Measurements from ENCODE around the gene CLCNKA. TPM values are rescaled to one million over a fixed set of nuclear protein-coding genes. Genes with fewer than 3 reads are reported as not detected.
"Not testable (repeated sequence)": the region's sequence is repeated elsewhere in the genome, so short reads cannot be mapped to it uniquely, and the experiment has no call there.

Gene CLCNKA
- total RNA-seq, 4 donors from 2014 or later, result 0.64 to 0.94 (median 0.80) TPM; not detected in 1

GRCh38 chr1:15975358-15975804 lies 46.5 kb upstream of the CLCNKA start:
- in situ Hi-C loops (cut with MboI; ENCODE audit: low sequenced_read_pairs in 4 of 4) (loop anchor here in 1 of 4 donors (25.0 kb wide), 1 partner anchor 163 kb away; the partner anchor contains the start of gene UQCRHL), intact Hi-C loops (cut with DNase I; ENCODE audit: low total_unique reads) (loop anchor here (1.0 to 5.0 kb wide), 4 partner anchors 25 to 183 kb away; no protein-coding TSS in a partner anchor)
- Histone ChIP-seq H3K27ac (peak overlapping the region; percentile 84 to 96 (median 88)), H3K4me1 (peaks cover 8 to 17% of the 10 kb centered on the region in 2 donors), H3K36me3 (peaks cover 0 to 18% of the 10 kb centered on the region in 2 donors), H3K27me3 (no peaks in the 10 kb centered on the region), H3K4me3 (peak overlapping the region; percentile 84 to 96 (median 88)), H3K9me3 (no peaks in the 10 kb centered on the region)
- DNase-seq, result no peak
- TF ChIP-seq POLR2A (IDR thresholded peaks at IDR 0.05), result no peak
- TF ChIP-seq, protein P1, sequence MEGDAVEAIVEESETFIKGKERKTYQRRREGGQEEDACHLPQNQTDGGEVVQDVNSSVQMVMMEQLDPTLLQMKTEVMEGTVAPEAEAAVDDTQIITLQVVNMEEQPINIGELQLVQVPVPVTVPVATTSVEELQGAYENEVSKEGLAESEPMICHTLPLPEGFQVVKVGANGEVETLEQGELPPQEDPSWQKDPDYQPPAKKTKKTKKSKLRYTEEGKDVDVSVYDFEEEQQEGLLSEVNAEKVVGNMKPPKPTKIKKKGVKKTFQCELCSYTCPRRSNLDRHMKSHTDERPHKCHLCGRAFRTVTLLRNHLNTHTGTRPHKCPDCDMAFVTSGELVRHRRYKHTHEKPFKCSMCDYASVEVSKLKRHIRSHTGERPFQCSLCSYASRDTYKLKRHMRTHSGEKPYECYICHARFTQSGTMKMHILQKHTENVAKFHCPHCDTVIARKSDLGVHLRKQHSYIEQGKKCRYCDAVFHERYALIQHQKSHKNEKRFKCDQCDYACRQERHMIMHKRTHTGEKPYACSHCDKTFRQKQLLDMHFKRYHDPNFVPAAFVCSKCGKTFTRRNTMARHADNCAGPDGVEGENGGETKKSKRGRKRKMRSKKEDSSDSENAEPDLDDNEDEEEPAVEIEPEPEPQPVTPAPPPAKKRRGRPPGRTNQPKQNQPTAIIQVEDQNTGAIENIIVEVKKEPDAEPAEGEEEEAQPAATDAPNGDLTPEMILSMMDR (IDR thresholded peaks at IDR 0.05 in 4 of 5, conservative IDR thresholded peaks at IDR 0.05 in 1 of 5), result no peak
- peak; percentile 16 to 34 for ATAC-seq

DNA sequence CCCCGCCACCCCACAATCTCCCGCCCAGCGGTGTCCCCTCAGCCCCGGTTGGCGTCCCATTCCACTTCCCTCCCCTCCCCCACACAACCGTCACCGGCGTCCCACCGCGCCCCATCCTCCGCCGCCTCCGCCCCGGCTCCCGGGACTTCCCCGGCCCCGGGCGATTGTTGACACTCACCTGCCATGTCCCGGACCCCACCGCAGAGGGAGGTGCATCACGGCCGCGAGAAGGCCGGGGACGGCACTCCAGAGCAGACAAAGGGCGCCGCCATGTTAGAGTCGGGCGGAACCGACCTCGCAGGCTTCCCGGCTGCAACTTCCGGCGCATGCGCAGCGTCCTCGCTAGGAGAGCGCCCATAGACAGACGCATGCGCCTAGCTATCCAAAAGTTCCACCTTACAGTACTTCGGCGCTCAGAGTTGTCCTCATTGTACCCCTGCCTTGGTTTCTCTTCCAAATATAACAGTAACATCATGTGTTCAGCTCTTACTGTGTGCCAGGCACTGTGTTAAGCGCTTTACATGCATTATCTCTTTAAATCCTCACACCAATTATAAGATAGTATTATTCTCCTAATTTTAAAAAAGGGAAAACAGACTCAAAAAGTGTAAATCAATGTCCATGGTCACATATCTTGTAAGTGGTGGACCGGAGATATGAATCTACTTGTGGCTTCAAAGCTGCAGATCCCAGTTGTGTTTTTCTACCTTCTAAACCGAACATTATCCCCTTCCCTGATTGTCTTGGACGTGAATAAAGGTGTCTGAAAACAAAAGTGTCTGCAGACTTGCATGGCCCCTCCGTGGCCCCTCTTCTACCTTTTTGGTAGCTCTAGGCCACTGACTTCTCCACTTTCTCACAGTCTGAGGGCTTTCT lies 45.8 kb upstream of the CLCNKA start, which contains the start of gene ZBTB17:
TSS of gene ZBTB17 (minus strand) at position 297 of the 876 bp plus-strand sequence. CDS start 27,606 bp downstream, outside the sequence.
- Histone ChIP-seq H3K27ac (peak within 1 kb of the TSS; percentile 84 to 96 (median 88)), H3K4me1 (peaks cover 8 to 17% of the 10 kb centered on the region in 2 donors), H3K4me3 (peak within 1 kb of the TSS; percentile 84 to 96 (median 88)), H3K27me3 (no peaks in the 10 kb centered on the region), H3K9me3 (no peaks in the 10 kb centered on the region), H3K36me3 (peaks cover 0 to 18% of the 10 kb centered on the region in 2 donors)
- intact Hi-C loops (cut with DNase I; ENCODE audit: low total_unique reads) (loop anchor here (1.0 to 5.0 kb wide), 4 partner anchors 25 to 184 kb away; no protein-coding TSS in a partner anchor), in situ Hi-C loops (cut with MboI; ENCODE audit: low sequenced_read_pairs in 4 of 4) (loop anchor here in 1 of 4 donors (25.0 kb wide), 1 partner anchor 164 kb away; the partner anchor contains the start of gene UQCRHL)
- DNase-seq, result peak; percentile 85 to 90
- ATAC-seq, result peak; percentile 98 to 100
- TF ChIP-seq, protein P1 (IDR thresholded peaks at IDR 0.05 in 4 of 5, conservative IDR thresholded peaks at IDR 0.05 in 1 of 5), result no peak
- peak; percentile 70 to 80 for TF ChIP-seq POLR2A (IDR thresholded peaks at IDR 0.05)

DNA sequence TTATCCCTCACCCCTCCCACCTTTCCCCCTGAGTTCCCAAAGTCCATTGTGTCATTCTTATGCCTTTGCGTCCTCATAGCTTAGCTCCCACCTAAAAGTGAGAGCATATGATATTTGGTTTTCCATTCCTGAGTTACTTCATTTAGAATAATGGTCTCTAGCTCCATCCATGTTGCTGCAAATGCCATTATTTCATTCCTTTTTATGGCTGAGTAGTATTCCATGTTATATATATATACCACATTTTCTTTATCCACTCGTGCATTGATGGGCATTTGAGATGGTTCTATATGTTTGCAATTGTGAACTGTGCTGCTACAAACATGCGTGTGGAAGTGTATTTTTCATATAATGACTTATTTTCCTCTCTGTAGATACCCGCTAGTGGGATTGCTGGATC lies 43.9 kb upstream of the CLCNKA start:
- DNase-seq, ATAC-seq, H3K9me3 ChIP-seq, H3K4me3 ChIP-seq, H3K27me3 ChIP-seq, H3K36me3 ChIP-seq, H3K27ac ChIP-seq: not testable (repeated sequence)
- intact Hi-C loops (cut with DNase I; ENCODE audit: low total_unique reads) (loop anchor here (5.0 kb wide), 2 partner anchors 161 to 186 kb away; no protein-coding TSS in a partner anchor), in situ Hi-C loops (cut with MboI; ENCODE audit: low sequenced_read_pairs in 4 of 4) (loop anchor here in 1 of 4 donors (25.0 kb wide), 1 partner anchor 166 kb away; the partner anchor contains the start of gene UQCRHL)
- H3K4me1 ChIP-seq, result peaks cover 8 to 17% of the 10 kb centered on the region in 2 donors

GRCh38 chr1:15981679-15982078 lies 40.2 kb upstream of the CLCNKA start:
- Histone ChIP-seq H3K27me3 (no peaks in the 10 kb centered on the region), H3K4me1 (no peaks in the 10 kb centered on the region), H3K4me3 (no peak overlapping the region), H3K9me3 (no peaks in the 10 kb centered on the region), H3K27ac (no peak overlapping the region), H3K36me3 (no peaks in the 10 kb centered on the region)
- intact Hi-C loops (cut with DNase I; ENCODE audit: low total_unique reads) (no loop called here), in situ Hi-C loops (cut with MboI; ENCODE audit: low sequenced_read_pairs in 4 of 4) (loop anchor here in 2 of 4 donors (10.0 to 25.0 kb wide), 2 partner anchors 167 to 169 kb away; partner anchors contain the start of gene UQCRHL (in 1 of the 2))
- ATAC-seq (no peak), DNase-seq (no peak)
- no peak for TF ChIP-seq POLR2A (IDR thresholded peaks at IDR 0.05)
- TF ChIP-seq, protein P1 (IDR thresholded peaks at IDR 0.05 in 4 of 5, conservative IDR thresholded peaks at IDR 0.05 in 1 of 5), result no peak

Measured in gastrocnemius medialis (tissue), 4 donors.